ENCODE results near the gene ACR. TPM values are rescaled to one million over a fixed set of nuclear protein-coding genes. Genes with fewer than 3 reads are reported as not detected.

The ACR gene
- total RNA-seq, 1 experiment from 2014 or later, result not detected

- no peaks in the 10 kb centered on the region for H3K27me3 ChIP-seq (ENCODE audit: insufficient read depth, low read depth)
- no peak overlapping the region for H3K4me2 ChIP-seq
- H3K36me3 ChIP-seq (ENCODE audit: low read depth), result no peaks in the 10 kb centered on the region
- no peak overlapping the region for H3K4me3 ChIP-seq
- H3F3A ChIP-seq (ENCODE audit: insufficient read depth, low read depth), result no peaks in the 10 kb centered on the region; the same call in 1 of the 2 replicates
- no peaks in the 10 kb centered on the region for H3K79me2 ChIP-seq (ENCODE audit: low read depth)
- no peak for TF ChIP-seq CTCF (conservative IDR thresholded peaks at IDR 0.05)
- no peak for TF ChIP-seq EZH2 (IDR thresholded peaks at IDR 0.05; ENCODE audit: low read depth)
- DNase-seq, result no peak
- H3K9me2 ChIP-seq (ENCODE audit: insufficient read depth), result no peaks in the 10 kb centered on the region
- BruUV-seq (replicated peaks), result no TSS peak
- no peaks in the 10 kb centered on the region for H3K9me3 ChIP-seq (ENCODE audit: insufficient read depth, low read depth)
- ChIA-PET CTCF (no interaction called here), POLR2A (ENCODE audit: unreplicated experiment) (no interaction called here)
- H3K4me1 ChIP-seq (replicated peaks; ENCODE audit: insufficient read depth), result no peaks in the 10 kb centered on the region
- H4K20me1 ChIP-seq (ENCODE audit: insufficient read depth), result no peaks in the 10 kb centered on the region
- H3K27ac ChIP-seq, result no peak overlapping the region
- intact Hi-C loops (cut with micrococcal nuclease; ENCODE audit: unreplicated experiment), result no loop called here
- no peak overlapping the region for H2AFZ ChIP-seq
These were observed 32.1 kb upstream of the ACR start for GRCh38 chr22:50705851-50706351.

DNA sequence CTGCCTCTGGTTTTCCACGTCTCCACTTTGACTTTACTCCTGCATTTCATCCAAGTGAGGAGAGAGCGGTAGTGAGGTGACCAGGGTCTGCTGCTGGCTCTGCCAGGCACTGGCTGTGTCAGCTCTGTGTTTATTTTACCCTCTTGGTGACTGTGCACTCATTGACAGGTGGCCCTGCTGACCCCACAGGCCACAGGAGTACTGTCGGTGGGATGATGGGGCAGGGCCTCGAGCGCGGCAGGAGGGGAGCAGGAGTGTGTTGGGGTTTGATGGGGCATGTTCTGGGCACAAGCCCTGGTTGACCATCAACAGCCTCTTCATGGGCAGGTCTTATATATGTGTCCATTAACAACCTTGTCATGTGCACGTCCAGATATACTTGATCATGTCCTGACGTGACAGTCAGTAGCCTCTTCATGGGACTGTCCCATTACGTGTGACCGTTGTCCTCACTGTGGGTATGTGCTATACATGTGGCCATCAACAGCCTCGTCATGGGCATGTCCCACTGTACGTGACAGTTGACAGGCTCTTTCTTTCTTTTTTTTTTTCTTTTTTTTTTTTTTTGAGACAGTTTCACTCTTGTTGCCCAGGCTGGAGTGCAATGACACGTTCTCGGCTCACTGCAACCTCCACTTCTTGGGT is 31.4 kb upstream of the ACR start:
- intact Hi-C loops (cut with micrococcal nuclease; ENCODE audit: unreplicated experiment), result no loop called here
- Histone ChIP-seq H3F3A (ENCODE audit: insufficient read depth, low read depth) (no peaks in the 10 kb centered on the region; the same call in 1 of the 2 replicates), H3K4me1 (replicated peaks; ENCODE audit: insufficient read depth) (no peaks in the 10 kb centered on the region), H3K9me2 (ENCODE audit: insufficient read depth) (no peaks in the 10 kb centered on the region), H3K27me3 (ENCODE audit: insufficient read depth, low read depth) (no peaks in the 10 kb centered on the region), H3K36me3 (ENCODE audit: low read depth) (no peaks in the 10 kb centered on the region), H3K9me3 (ENCODE audit: insufficient read depth, low read depth) (no peaks in the 10 kb centered on the region), H3K4me3 (no peak overlapping the region), H3K79me2 (ENCODE audit: low read depth) (no peaks in the 10 kb centered on the region), H3K27ac (no peak overlapping the region), H3K4me2 (no peak overlapping the region), H4K20me1 (ENCODE audit: insufficient read depth) (no peaks in the 10 kb centered on the region), H2AFZ (no peak overlapping the region)
- no peak for TF ChIP-seq CTCF (conservative IDR thresholded peaks at IDR 0.05)
- no peak for TF ChIP-seq EZH2 (IDR thresholded peaks at IDR 0.05; ENCODE audit: low read depth)
- DNase-seq, result no peak
- ChIA-PET CTCF (no interaction called here), POLR2A (ENCODE audit: unreplicated experiment) (no interaction called here)
- BruUV-seq (replicated peaks), result no TSS peak

GRCh38 chr22:50708474-50708873 is 29.5 kb upstream of the ACR start:
- no peaks in the 10 kb centered on the region for H3K9me2 ChIP-seq (ENCODE audit: insufficient read depth)
- intact Hi-C loops (cut with micrococcal nuclease; ENCODE audit: unreplicated experiment), result no loop called here
- H3K27ac ChIP-seq, result no peak overlapping the region
- H3F3A ChIP-seq (ENCODE audit: insufficient read depth, low read depth), result no peaks in the 10 kb centered on the region; the same call in 1 of the 2 replicates
- no peak overlapping the region for H3K4me3 ChIP-seq
- TF ChIP-seq EZH2 (IDR thresholded peaks at IDR 0.05; ENCODE audit: low read depth) (no peak), CTCF (conservative IDR thresholded peaks at IDR 0.05) (no peak)
- H3K79me2 ChIP-seq (ENCODE audit: low read depth), result no peaks in the 10 kb centered on the region
- DNase-seq, result no peak
- H3K9me3 ChIP-seq (ENCODE audit: insufficient read depth, low read depth), result no peaks in the 10 kb centered on the region
- H4K20me1 ChIP-seq (ENCODE audit: insufficient read depth), result no peaks in the 10 kb centered on the region
- no peak overlapping the region for H3K4me2 ChIP-seq
- POLR2A ChIA-PET (ENCODE audit: unreplicated experiment), result no interaction called here
- no peak overlapping the region for H2AFZ ChIP-seq
- CTCF ChIA-PET, result interaction anchor here (0.7 kb wide), 1 partner anchor 192 kb away, joined by 14 read pairs; no protein-coding TSS in a partner anchor
- no peaks in the 10 kb centered on the region for H3K4me1 ChIP-seq (replicated peaks; ENCODE audit: insufficient read depth)
- H3K36me3 ChIP-seq (ENCODE audit: low read depth), result no peaks in the 10 kb centered on the region
- H3K27me3 ChIP-seq (ENCODE audit: insufficient read depth, low read depth), result no peaks in the 10 kb centered on the region
- BruUV-seq (replicated peaks), result no TSS peak

Data from PC-9 (cell line).